Endothelial cell of umbilical vein (primary cell): ENCODE measurements around the gene TTC9.

Experiments
- CTCF ChIP-seq, 2 donors: IDR thresholded peaks; 1 replicate in 1 of 2; 2 replicates in 1 of 2; pipeline ENCODE4 v1.5.1; 2011; ENCODE audit warnings: low read length in 2 of 2, mild to moderate bottlenecking in 2 of 2, moderate library complexity in 2 of 2, control low read depth in 1 of 2, inconsistent platforms in 1 of 2, low read depth in 1 of 2; ENCODE audit not compliant: insufficient read depth in 1 of 2; ENCODE audit errors: extremely low read depth in 1 of 2
- EZH2 ChIP-seq: IDR thresholded peaks from 2 replicates; pipeline ENCODE4 v1.6.1; 2012; ENCODE audit warnings: borderline replicate concordance, low read depth, mild to moderate bottlenecking, moderate library complexity, low read length, inconsistent platforms; ENCODE audit not compliant: severe bottlenecking
- FOS ChIP-seq: IDR thresholded peaks from 2 replicates; pipeline ENCODE4 v1.6.1; 2011; ENCODE audit warnings: mild to moderate bottlenecking, low read length, moderate library complexity, borderline replicate concordance; ENCODE audit not compliant: insufficient read depth
- GATA2 ChIP-seq: IDR thresholded peaks from 2 replicates; pipeline ENCODE4 v1.7.0; 2011; ENCODE audit warnings: low read depth, mild to moderate bottlenecking, moderate library complexity, mixed read lengths, low read length; ENCODE audit not compliant: insufficient read length, insufficient read depth
- JUN ChIP-seq: IDR thresholded peaks from 2 replicates; pipeline ENCODE4 v1.6.1; 2011; ENCODE audit warnings: borderline replicate concordance, low read depth; ENCODE audit not compliant: insufficient read length, insufficient read depth
- MYC ChIP-seq: IDR thresholded peaks from one replicate; pipeline ENCODE4 v1.6.1; 2011; ENCODE audit warnings: mild to moderate bottlenecking, low read depth, low read length
- POLR2A ChIP-seq: IDR thresholded peaks from 2 replicates; pipeline ENCODE4 v1.6.1; 2012; ENCODE audit warnings: low read depth, mild to moderate bottlenecking, control low read depth, low read length
- POLR2AphosphoS5 ChIP-seq: IDR thresholded peaks from 2 replicates; pipeline ENCODE4 v1.6.1; 2012; ENCODE audit warnings: low read depth, mild to moderate bottlenecking, control low read depth, low read length, moderate library complexity; ENCODE audit not compliant: insufficient read depth

DNA sequence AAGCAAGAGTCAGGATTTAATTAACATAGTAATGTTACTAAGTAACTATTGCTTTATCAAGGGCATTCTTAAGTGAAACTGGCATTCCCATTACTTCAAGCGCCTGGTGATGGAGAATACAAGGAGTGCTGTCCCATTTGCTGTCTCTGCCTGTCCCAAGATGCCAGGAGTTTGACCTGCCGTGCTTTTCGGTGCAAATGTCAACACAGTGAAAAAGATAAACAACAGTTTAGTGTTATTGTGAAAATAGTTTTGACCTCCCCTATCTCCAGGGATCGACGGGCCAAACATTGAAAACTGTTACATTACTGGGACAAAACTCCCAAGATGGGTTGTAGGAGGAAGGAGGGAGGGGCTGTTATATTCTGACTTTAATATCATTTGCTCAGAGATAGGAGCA lies 74.8 kb downstream of the TTC9 start:
- no peak for TF ChIP-seq CTCF (IDR thresholded peaks at IDR 0.05; ENCODE audit: extremely low read depth in 1 of 2, insufficient read depth in 1 of 2, low read depth in 1 of 2, low read length in 2 of 2)
- TF ChIP-seq POLR2A = no peak
- no peak for TF ChIP-seq EZH2
- TF ChIP-seq POLR2AphosphoS5 = no peak
- no peak for TF ChIP-seq MYC
- no peak for TF ChIP-seq JUN
- no peak for TF ChIP-seq FOS
- TF ChIP-seq GATA2 = no peak
